Lung microvascular endothelial cell (primary cell): ENCODE data around the gene ZBTB34. TPM values are rescaled to one million over a fixed set of nuclear protein-coding genes. Genes with fewer than 3 reads are reported as not detected.
"Not testable (repeated sequence)": the region's sequence is repeated elsewhere in the genome, so short reads cannot be mapped to it uniquely, and the experiment has no call there.

ENCODE experiments used
- DNase-seq, 2 donors: peaks; one replicate each; pipeline versions ENCODE4 v3.0.0 to v3.0.0-alpha.2; 2010; ENCODE audit warnings: low read depth in 2 of 2
- total RNA-seq: library from RNA; depleted of rRNA; stranded (reverse); fragments of >200 nt; gene quantifications from 2 replicates; pipeline ENCODE4 v1.2.1, GENCODE V29; 2014

The ZBTB34 gene
- 6.8 and 9.1 TPM in 2 replicates for total RNA-seq

- DNase-seq = peak; percentile 52 to 72
Measured at GRCh38 chr9:126860077-126860756, at the start of gene ZBTB34. TSS of gene ZBTB34 (plus strand) at chr9:126860639. CDS start at chr9:126879400, 18,761 bp downstream.

DNA sequence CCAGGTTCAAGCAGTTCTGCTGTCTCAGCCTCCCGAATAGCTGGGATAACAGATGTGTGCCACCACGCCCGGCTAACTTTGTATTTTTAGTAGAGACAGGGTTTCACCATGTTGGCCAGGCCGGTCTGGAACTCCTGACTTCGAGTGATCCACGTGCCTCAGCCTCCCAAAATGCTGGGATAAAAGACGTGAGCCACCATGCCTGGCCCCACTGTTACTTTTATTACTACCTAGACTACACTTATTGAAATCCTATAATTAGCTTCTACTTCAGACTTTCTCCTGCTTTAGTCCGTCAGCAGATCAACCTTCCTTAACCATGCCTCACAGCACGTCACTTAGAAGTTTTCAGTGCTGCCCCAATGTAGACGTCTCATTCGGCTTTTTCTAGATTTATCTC is 47.4 kb upstream of the ZBTB34 start:
- DNase-seq = no peak

DNA sequence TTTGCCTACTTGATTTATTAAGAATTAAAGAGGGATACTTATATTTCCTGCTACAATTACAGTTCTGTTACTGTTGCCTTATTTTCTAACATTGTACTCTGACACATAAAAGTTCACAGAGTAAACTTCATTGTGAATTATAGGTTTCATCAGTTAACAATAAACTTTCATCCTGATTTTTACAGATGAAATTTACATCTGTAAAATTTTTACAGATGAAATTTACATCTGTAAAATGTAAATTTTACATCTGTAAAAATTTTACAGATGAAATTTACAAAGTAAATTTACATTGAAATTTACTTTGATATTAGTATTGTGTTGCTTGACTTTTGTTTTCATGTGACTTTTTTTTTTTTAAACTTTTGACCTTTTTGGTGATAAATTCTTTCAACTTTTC is 46.3 kb upstream of the ZBTB34 start:
- DNase-seq = no peak

DNA sequence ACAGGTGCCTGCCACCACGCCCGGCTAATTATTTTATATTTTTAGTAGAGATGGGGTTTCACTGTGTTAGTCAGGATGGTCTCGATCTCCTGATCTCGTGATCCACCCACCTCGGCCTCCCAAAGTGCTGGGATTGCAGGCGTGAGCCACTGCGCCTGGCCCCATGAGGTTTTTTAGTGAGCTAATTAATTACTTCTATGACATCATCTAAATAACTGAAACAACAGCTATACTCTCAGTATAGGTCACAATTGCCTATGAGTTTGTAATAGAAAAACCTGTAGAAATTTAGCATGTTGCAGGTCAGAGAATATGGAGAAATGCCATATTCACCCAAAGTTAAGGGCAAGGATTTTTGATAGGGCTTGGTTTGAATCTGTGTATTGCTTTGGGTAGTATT is 42.8 kb upstream of the ZBTB34 start:
- not testable (repeated sequence) for DNase-seq

DNA sequence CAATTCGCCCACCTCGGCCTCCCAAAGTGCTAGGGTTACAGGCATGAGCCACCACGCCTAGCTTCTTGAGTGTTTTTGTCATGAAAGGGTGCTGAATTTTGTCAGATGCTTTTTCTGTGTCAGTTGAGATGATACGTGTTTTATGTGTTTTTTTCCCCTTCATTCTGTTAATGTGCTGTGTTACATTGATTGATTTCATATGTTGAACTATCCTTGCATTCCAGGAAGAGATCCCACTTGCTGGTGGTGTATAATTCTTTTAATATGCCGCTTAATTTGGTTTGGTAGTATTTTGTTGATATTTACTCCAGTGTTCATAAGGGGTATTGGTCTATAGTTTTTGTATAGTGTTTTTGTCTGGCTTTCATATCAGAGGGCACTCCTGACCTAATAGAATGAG is 42.0 kb upstream of the ZBTB34 start:
- no peak for DNase-seq

GRCh38 chr9:126819482-126819881 is 41.0 kb upstream of the ZBTB34 start:
- no peak for DNase-seq

- DNase-seq = no peak
Measured at GRCh38 chr9:126822278-126822677, 38.2 kb upstream of the ZBTB34 start.

DNA sequence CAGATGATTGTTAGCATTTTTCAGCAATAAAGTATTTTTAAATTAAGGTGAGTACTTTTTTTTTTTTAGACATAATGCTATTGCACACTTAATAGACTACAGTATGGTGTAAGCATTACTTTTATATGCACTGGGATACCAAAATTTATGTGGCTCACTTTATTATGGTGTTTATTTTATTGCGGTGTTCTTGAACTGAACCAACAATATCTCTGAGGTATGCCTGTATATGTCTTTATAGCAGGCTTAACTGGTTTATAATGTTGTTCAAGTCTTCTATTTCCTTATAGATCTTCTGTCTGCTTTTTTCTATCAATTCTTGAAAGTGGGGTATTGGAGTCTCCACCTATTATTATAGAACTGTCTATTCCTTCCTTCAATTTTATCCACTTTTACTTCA is 37.6 kb upstream of the ZBTB34 start:
- DNase-seq = no peak

- not testable (repeated sequence) for DNase-seq
Measured at GRCh38 chr9:126824052-126824451, 36.4 kb upstream of the ZBTB34 start.

DNA sequence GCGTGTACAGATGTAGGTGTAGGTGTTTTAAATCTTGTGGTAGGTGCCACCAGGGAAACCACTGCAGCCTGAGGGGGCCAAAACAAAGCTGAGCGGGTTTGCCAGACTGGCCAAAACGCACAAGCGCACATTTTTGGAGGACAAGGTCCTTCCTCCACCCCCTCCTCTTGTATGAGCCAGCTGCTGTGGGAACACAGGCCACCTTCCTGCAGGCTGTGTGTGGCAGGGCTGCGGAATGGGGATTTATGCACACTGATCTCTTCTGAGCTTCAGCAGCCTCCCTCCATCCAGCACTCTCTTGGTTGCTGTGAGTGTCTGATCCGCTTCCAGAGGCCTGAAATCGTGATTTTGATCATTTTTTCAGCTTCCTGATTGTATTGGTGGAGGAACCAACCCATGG is 33.2 kb upstream of the ZBTB34 start:
- DNase-seq = no peak

DNA sequence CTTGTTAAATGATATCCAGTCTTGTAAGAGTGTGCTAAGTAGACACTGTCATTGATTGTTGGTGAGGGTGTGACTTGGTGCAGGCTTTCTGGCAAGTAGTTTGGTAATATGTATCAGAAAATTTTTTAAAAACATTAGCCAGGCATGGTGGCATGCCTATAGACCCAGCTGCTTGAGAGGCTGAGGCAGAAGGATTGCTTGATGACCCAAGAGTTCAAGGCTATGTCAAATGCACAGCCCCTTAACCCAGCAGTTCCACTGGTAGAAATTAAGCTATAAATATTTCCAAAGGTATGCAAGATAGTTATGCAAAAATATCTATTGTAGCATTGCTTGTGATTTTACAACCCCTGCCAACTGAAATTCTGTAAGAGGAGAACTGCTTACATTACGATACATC is 31.4 kb upstream of the ZBTB34 start:
- DNase-seq = no peak

GRCh38 chr9:126830827-126831226 is 29.6 kb upstream of the ZBTB34 start:
- no peak for DNase-seq

DNA sequence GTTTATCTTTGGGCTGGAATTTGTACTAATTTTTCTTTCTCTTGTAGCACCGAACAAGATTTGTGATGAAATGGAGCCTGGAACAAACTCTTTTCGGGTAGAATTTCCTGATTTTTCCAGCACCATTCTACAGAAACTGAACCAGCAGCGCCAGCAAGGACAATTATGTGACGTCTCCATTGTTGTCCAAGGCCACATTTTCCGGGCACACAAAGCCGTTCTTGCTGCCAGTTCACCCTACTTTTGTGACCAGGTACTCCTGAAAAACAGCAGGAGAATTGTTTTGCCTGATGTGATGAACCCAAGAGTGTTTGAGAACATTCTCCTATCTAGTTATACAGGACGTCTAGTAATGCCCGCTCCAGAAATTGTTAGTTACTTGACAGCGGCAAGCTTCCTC is 28.0 kb upstream of the ZBTB34 start:
- DNase-seq = no peak

DNA sequence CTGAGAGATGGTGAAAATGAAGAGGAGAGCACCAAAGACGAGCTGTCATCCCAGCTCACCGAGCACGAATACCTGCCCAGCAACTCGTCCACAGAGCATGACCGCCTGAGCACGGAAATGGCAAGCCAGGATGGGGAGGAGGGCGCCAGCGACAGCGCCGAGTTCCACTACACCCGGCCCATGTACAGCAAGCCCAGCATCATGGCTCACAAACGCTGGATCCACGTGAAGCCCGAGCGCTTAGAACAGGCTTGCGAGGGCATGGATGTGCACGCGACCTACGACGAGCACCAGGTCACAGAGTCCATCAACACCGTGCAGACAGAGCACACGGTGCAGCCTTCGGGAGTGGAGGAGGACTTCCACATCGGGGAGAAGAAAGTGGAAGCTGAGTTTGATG is 27.4 kb upstream of the ZBTB34 start:
- no peak for DNase-seq

- DNase-seq = no peak
Measured at GRCh38 chr9:126833710-126834345, 26.6 kb upstream of the ZBTB34 start.

GRCh38 chr9:126834672-126835071 is 25.8 kb upstream of the ZBTB34 start:
- DNase-seq = no peak

GRCh38 chr9:126836216-126836615 is 24.2 kb upstream of the ZBTB34 start:
- DNase-seq = no peak

DNA sequence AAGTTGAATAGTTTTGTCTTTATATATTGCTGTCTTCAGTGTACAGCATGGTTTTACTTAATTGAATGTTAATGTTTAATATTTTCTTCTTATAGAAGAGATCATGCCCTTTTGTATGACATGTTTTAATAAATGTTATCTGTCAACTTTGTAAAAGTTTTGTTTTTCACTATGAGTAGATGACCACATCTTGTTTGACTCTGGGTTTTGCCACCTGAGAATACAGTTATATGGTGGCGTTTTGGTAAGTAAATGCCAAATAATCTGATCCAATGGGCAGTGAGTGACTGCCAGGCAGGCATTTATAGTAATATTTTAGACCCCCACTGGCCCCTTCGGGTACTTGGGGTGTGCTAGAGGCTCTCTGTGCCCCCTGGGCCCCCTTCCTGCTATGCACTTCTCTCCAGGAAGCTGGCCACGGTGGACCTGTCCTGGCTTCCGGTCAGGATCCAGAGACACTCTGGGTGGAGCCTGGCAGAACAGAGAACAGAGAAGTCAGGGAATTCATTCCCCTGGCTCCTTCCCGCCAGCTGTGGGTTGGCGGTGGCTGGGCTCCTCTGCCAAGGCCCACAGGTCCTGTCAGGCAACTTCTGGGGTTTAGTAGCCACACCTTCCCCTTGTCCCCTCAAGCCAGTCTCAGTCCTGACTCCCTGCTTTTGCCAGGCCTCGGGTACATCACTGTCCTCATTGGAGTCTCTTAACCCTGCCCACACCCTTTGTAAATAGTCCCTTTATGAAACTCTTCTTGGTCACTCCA is 22.2 kb upstream of the ZBTB34 start:
- DNase-seq = no peak

GRCh38 chr9:126838895-126839294 is 21.5 kb upstream of the ZBTB34 start:
- DNase-seq = no peak

DNA sequence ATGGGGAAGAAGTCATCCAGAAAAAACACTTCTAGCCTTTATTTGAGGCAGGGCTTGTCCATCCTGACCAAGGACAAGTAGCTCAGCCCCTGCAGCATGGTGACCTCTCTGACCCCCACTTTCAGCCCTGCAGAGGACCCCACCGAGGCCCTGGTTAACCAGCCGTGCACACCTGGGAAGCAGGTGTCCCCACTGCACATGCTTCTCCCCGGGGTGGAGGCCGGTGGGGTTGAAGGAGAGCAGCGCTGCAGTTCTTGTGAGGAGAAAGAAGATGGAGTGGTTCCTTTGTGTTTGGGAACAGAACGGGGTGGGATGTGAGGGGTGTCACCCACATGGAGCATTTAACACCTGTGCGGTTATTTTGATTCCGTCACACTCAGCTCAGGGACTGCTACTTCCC is 21.1 kb upstream of the ZBTB34 start:
- no peak for DNase-seq

DNA sequence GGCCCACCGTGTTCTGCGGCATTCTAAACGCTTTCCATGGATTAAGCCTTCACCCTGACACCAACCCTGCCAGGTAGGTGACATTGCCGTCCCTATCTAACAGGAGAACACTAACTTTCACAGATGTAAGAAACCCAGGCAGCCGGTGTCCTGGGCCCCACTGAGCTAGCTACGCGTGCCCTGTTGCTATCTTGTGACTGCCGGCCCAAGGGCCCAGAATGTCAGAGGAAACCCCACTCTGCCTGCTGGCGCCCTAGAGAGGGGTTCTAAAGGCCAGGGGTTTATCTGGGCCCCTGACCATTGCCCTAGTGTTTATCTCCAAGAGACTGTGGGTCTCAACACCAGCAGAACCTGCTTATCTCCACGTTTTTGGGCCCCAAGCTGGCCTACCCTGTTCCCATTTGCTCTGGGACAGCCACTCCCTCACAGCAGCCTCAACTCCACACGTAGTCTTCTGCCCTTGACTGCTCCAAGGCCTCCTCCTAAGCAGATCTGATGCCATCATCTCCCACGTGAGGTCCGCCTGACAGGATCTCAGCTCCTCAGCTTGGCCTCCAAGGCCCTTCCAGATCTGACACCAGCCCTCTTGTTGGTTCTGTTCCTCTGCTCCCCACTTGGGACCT is 18.1 kb upstream of the ZBTB34 start:
- no peak for DNase-seq
